SK-N-SH treated with all-trans-retinoic acid at 6 μM for 48 hours (cell line): ENCODE data around the gene PRSS3.

Experiments
- ATAC-seq: fragments of 200-7000 bp; cut with Tn5 transposase; 3 replicates; pipeline ENCODE4 v1.9.1; 2020; ENCODE audit warnings: mild to moderate bottlenecking, moderate library complexity
- ARNTL ChIP-seq: fragments of 450-650 bp; formaldehyde crosslinking; IDR thresholded peaks from 2 replicates; pipeline ENCODE4 v1.5.0; 2020; ENCODE audit warnings: low read depth, mild to moderate bottlenecking, moderate library complexity, borderline replicate concordance
- BACH2 ChIP-seq: fragments of 250-450 bp; sonication (Bioruptor Pico); IDR thresholded peaks from 2 replicates; pipeline ENCODE4 v1.9.0; 2021; ENCODE audit warnings: mild to moderate bottlenecking, borderline replicate concordance
- CREB5 ChIP-seq: fragments of 250-450 bp; sonication (Bioruptor Pico); IDR thresholded peaks from 2 replicates; pipeline ENCODE4 v1.5.1; 2020; ENCODE audit warnings: low read depth, mild to moderate bottlenecking, moderate library complexity
- CSDC2 ChIP-seq: fragments of 250-450 bp; sonication (Bioruptor Pico); IDR thresholded peaks from 2 replicates; pipeline ENCODE4 v1.5.0; 2020; ENCODE audit warnings: mild to moderate bottlenecking, moderate library complexity
- CSRNP3 ChIP-seq: fragments of 250-450 bp; sonication (Bioruptor Pico); IDR thresholded peaks from 2 replicates; pipeline ENCODE4 v1.5.1; 2021; ENCODE audit warnings: mild to moderate bottlenecking, moderate library complexity
- GLIS3 ChIP-seq: fragments of 250-450 bp; sonication (Bioruptor Pico); IDR thresholded peaks from 2 replicates; pipeline ENCODE4 v1.5.0; 2020; ENCODE audit warnings: mild to moderate bottlenecking, moderate library complexity
- ISL1 ChIP-seq: fragments of 250-450 bp; sonication (Bioruptor Pico); IDR thresholded peaks from 2 replicates; pipeline ENCODE4 v2.1.2; 2022; ENCODE audit warnings: mild to moderate bottlenecking, moderate library complexity
- PATZ1 ChIP-seq: fragments of 250-450 bp; sonication (Bioruptor Pico); IDR thresholded peaks from 2 replicates; pipeline ENCODE4 v1.8.0; 2020; ENCODE audit warnings: mild to moderate bottlenecking, moderate library complexity, borderline replicate concordance
- PPARA ChIP-seq: fragments of 250-450 bp; sonication (Bioruptor Pico); IDR thresholded peaks from 2 replicates; pipeline ENCODE4 v1.5.0; 2020; ENCODE audit warnings: mild to moderate bottlenecking, borderline replicate concordance
- RARB ChIP-seq: fragments of 250-450 bp; sonication (Bioruptor Pico); IDR thresholded peaks from 2 replicates; pipeline ENCODE4 v1.8.0; 2021; ENCODE audit warnings: mild to moderate bottlenecking, moderate library complexity
- TCF4 ChIP-seq: fragments of 250-450 bp; sonication (Bioruptor Pico); IDR thresholded peaks from 2 replicates; pipeline ENCODE4 v1.8.0; 2021; ENCODE audit warnings: mild to moderate bottlenecking, moderate library complexity, borderline replicate concordance
- TOX ChIP-seq: fragments of 250-450 bp; sonication (Bioruptor Pico); IDR thresholded peaks from 2 replicates; pipeline ENCODE4 v1.8.0; 2021; ENCODE audit warnings: mild to moderate bottlenecking, moderate library complexity, borderline replicate concordance
- TSHZ2 ChIP-seq: fragments of 250-450 bp; sonication (Bioruptor Pico); IDR thresholded peaks from 2 replicates; pipeline ENCODE4 v1.5.0; 2020; ENCODE audit warnings: mild to moderate bottlenecking, moderate library complexity
- ZC3H10 ChIP-seq: fragments of 250-450 bp; sonication (Bioruptor Pico); IDR thresholded peaks from 2 replicates; pipeline ENCODE4 v1.5.1; 2021; ENCODE audit warnings: mild to moderate bottlenecking, moderate library complexity
- ZFP3 ChIP-seq: fragments of 250-450 bp; sonication (Bioruptor Pico); IDR thresholded peaks from 2 replicates; pipeline ENCODE4 v1.5.0; 2020; ENCODE audit warnings: mild to moderate bottlenecking, moderate library complexity
- ZFP30 ChIP-seq: fragments of 450-650 bp; formaldehyde crosslinking; IDR thresholded peaks from 2 replicates; pipeline ENCODE4 v1.5.0; 2022; ENCODE audit warnings: mild to moderate bottlenecking, moderate library complexity
- ZNF565 ChIP-seq: fragments of 450-650 bp; formaldehyde crosslinking; conservative IDR thresholded peaks from 2 replicates; pipeline ENCODE4 v1.5.0; 2020; ENCODE audit warnings: low read depth, mild to moderate bottlenecking, moderate library complexity
- ZNF70 ChIP-seq: fragments of 450-650 bp; formaldehyde crosslinking; IDR thresholded peaks from 2 replicates; pipeline ENCODE4 v1.5.0; 2020; ENCODE audit warnings: mild to moderate bottlenecking, moderate library complexity
- ZNF8 ChIP-seq: fragments of 450-650 bp; formaldehyde crosslinking; IDR thresholded peaks from 2 replicates; pipeline ENCODE4 v1.5.0; 2020; ENCODE audit warnings: mild to moderate bottlenecking, moderate library complexity
- TF ChIP-seq, protein P1 (sequence below): fragments of 250-450 bp; sonication (Bioruptor Pico); IDR thresholded peaks from 2 replicates; pipeline ENCODE4 v1.8.0; 2021; ENCODE audit warnings: low read depth, mild to moderate bottlenecking, moderate library complexity, borderline replicate concordance

PRSS3 gene

GRCh38 chr9:33750307-33750838 is 45.0 kb upstream of the PRSS3 start:
- ATAC-seq = peak; percentile 90
- peak; percentile 73; the same call in 1 of the 2 replicates for TF ChIP-seq ZNF70 (CRISPR knock-in tag)
- TF ChIP-seq CSDC2 (CRISPR knock-in tag) = no peak

DNA sequence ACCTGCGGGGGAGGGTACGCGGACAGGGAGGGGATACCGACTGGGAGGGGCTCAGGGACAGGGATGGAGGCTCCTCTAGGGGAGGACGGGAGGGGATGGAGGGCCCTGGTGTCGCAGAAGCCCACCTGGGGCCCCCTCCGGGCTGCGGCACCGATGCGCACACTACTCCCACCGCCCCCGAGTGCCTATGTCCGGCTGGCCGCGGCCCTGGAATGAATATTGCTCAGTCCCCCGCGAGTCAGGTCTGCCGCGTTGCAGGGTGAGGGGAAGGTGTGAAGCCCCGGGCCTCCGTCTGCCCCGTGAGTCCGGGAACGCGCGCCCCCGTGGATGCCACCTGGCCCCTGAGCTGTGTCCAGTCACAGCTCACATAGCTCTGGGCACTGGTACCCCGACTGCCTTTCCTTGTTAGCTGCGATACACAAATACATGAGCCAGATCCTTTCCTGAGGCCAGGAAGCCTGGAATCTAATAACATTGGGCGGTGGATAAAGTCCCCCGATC is 44.5 kb upstream of the PRSS3 start:
- ATAC-seq = peak; percentile 78
- peak; percentile 54; the same call in 1 of the 2 replicates for TF ChIP-seq TCF4
- no peak for TF ChIP-seq ISL1 (CRISPR knock-in tag)
- TF ChIP-seq, all 23 proteins: peak for 1

GRCh38 chr9:33751536-33752129 is 43.7 kb upstream of the PRSS3 start:
- no peak for TF ChIP-seq CREB5 (CRISPR knock-in tag)
- no peak for TF ChIP-seq PPARA (CRISPR knock-in tag)
- TF ChIP-seq ZNF565 = no peak
- no peak for TF ChIP-seq CSRNP3 (CRISPR knock-in tag)
- no peak for TF ChIP-seq RARB (CRISPR knock-in tag)
- TF ChIP-seq ZC3H10 (CRISPR knock-in tag) = no peak
- TF ChIP-seq, protein P1, sequence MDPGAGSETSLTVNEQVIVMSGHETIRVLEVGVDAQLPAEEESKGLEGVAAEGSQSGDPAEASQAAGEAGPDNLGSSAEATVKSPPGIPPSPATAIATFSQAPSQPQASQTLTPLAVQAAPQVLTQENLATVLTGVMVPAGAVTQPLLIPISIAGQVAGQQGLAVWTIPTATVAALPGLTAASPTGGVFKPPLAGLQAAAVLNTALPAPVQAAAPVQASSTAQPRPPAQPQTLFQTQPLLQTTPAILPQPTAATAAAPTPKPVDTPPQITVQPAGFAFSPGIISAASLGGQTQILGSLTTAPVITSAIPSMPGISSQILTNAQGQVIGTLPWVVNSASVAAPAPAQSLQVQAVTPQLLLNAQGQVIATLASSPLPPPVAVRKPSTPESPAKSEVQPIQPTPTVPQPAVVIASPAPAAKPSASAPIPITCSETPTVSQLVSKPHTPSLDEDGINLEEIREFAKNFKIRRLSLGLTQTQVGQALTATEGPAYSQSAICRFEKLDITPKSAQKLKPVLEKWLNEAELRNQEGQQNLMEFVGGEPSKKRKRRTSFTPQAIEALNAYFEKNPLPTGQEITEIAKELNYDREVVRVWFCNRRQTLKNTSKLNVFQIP (CRISPR knock-in tag) = no peak
- TF ChIP-seq BACH2 (CRISPR knock-in tag) = no peak
- TF ChIP-seq GLIS3 = no peak
- TF ChIP-seq TOX (CRISPR knock-in tag) = no peak
- no peak for TF ChIP-seq ZNF8 (CRISPR knock-in tag)
- TF ChIP-seq CSDC2 (CRISPR knock-in tag) = no peak
- TF ChIP-seq ARNTL (CRISPR knock-in tag) = no peak
- TF ChIP-seq ZFP3 = no peak
- TF ChIP-seq ZFP30 (CRISPR knock-in tag) = no peak
- no peak for TF ChIP-seq TCF4
- no peak for TF ChIP-seq PATZ1 (CRISPR knock-in tag)
- no peak for TF ChIP-seq TSHZ2 (CRISPR knock-in tag)
- no peak for ATAC-seq
